ENCODE data around the gene TIMM23.

Gene TIMM23

DNA sequence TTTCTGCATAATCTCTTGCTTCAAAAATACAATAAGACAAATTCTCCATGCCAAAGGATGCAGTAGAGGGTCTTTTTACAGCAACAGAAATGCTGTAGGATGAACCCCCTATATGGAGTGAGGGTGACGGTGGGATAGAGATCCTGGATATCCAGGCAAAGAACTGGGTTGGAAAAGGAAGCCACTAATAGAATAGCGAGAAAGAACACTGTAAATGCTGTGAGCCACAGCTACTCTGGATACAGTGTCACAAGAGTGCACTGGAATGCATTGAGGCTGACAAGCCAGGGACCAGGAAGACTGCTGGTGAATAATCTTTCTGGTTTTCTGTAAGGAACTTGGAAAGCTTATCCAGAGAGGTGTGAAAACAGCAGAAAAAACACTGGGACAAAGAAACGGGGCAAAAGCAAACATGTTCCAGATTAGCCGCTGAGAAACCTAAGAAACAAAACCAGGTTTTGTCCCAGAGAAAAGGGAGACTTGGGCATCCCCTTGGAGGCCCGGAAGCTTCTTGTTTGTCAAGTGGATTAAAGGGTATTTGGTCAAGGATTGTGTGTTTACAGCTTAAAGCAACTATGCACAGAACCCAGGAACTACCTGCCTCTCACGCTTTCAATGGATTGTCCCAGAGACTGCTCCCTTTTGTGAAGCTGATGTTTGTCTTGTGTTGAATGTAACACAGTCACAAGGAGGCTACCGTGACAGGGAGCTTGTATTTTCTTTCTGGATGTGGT, 79.9 kb downstream of the TIMM23 start:
- DNase-seq (ENCODE audit: low read depth in 2 of 2, low spot score in 1 of 2): no peak

DNA sequence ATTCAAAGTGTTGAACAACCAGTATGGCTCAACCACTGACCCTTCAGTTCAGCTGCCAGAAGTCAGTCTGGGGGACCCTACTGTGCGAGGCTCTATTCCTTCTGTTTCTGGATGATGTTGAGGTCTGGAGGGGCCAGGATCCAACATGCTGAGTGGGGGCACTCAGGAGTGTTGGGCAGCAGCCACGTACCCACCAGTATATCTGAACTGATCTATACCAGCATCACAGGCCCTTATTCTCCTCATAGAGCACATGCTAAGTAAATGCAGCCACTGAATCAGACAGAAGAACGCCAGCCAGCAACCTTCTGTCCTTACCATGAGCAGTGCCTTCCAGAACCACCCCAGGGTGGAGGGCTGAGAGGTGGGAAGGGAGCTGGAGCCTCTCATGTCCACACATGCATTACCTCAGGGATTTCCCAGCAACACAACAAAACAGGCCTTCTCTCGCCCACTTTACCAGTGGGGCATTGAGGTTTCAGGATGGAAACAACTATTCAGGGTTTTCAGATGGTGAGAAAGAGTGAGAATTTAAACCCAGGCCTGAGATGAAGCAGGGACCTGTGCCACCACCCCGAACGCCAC, 80.6 kb downstream of the TIMM23 start:
- DNase-seq (ENCODE audit: low read depth in 2 of 2, low spot score in 1 of 2): no peak
